Measurements from ENCODE around the gene HDAC9.

GRCh38 chr7:18831419-18831818, 335.9 kb downstream of the HDAC9 start:
- TF ChIP-seq, protein P1, sequence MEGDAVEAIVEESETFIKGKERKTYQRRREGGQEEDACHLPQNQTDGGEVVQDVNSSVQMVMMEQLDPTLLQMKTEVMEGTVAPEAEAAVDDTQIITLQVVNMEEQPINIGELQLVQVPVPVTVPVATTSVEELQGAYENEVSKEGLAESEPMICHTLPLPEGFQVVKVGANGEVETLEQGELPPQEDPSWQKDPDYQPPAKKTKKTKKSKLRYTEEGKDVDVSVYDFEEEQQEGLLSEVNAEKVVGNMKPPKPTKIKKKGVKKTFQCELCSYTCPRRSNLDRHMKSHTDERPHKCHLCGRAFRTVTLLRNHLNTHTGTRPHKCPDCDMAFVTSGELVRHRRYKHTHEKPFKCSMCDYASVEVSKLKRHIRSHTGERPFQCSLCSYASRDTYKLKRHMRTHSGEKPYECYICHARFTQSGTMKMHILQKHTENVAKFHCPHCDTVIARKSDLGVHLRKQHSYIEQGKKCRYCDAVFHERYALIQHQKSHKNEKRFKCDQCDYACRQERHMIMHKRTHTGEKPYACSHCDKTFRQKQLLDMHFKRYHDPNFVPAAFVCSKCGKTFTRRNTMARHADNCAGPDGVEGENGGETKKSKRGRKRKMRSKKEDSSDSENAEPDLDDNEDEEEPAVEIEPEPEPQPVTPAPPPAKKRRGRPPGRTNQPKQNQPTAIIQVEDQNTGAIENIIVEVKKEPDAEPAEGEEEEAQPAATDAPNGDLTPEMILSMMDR (IDR thresholded peaks at IDR 0.05) = no peak
- no peak for TF ChIP-seq POLR2A (IDR thresholded peaks at IDR 0.05)
